DLD1 (cell line): ENCODE data around the gene MAGI1.

ENCODE experiments used
- in situ Hi-C: cut with HindIII; loops from 2 replicates; pipeline ENCODE4 v1.10.0; 2017; ENCODE audit warnings: low sequenced_read_pairs

MAGI1 gene

GRCh38 chr3:65354880-65355279 is 683.8 kb downstream of the MAGI1 start:
- in situ Hi-C loops, result no loop called here

- in situ Hi-C loops, result no loop called here
Measured at GRCh38 chr3:65352951-65353350, 685.8 kb downstream of the MAGI1 start.

GRCh38 chr3:65351753-65352152 is 687.0 kb downstream of the MAGI1 start:
- in situ Hi-C loops, result no loop called here

GRCh38 chr3:65350801-65351476 is 687.8 kb downstream of the MAGI1 start:
- in situ Hi-C loops, result no loop called here

DNA sequence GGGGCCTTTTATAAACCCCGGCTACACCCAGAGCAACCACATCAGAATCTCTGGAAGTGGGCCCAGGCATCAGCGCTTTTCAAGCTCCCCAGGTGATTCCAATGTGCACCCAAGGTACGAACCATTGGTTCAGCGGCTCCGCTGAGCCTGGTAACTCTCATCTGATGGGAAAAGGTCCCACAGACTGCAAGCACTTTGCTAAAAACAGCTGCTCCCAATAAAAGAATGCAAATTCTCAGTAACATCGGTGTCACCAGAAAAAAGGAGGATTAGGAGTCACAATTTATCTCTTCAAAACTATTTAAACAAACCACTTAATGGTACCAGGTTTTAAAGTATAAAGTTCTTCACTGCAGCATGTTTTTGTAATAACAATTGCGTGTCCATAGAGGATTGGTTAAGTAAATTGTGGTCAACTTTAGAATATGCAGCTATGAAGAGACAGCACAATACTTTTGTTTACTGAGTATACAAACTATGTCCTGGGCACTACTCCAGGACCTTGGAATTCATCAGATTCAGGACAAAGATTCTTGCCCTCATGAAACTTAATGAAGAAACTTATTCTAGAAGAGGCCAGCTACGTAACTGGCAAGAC is 690.2 kb downstream of the MAGI1 start:
- in situ Hi-C loops, result no loop called here

DNA sequence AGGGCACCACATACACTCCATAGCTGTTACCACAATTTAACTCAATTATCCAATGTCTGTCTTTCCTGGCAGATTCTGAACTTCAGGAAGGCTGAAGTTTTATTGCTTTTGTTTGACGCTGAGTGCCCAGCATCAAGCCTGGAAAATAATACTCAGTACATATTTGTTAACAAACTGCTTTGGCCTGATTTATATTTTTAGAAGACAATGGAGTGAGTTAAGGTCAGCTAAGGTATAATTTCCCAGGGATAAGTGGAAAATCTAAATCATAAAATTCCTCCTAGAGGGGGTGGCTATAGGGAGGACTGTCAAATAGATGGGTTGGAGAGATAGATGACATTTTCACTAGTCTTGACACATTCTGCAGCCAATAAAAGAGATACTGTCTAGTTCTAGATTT is 691.6 kb downstream of the MAGI1 start:
- in situ Hi-C loops, result no loop called here

DNA sequence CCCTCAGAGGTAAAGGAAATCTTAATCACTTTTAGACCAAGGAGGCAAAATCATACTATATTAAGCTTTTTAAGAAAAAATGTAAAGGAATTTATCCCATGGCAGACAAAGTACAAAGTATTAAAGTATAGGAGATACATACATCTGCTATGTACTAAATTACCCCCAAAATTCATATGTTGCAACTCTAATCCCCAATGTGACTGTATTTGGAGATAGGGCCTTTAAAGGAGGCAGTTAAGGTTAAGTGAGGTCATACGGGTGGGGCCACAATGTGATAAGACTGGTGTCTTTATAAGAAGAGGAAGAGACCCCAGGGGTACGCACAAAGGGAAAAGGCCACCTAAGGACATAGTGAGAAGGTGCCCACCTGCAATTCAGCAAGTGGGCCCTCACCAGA is 693.9 kb downstream of the MAGI1 start:
- in situ Hi-C loops, result no loop called here

DNA sequence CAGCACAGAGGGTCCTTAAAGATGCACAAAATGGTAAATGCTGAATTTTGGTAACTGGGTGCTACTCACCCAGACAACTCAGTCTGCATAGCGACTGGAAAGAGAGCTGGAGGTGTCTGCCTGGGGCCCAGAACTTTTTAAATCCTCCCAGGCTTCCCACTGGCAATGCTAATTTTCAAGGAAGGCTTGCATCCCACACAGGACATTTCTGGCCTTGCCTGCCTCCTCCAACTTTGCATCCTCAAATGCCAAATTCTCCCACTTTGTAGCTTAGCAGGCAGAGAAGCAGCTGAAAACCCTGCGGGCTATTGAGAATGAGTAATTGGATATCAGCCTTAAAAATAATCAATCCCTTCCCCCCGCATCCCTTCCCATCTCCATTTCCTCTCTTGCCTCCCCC is 694.3 kb downstream of the MAGI1 start:
- in situ Hi-C loops, result no loop called here

DNA sequence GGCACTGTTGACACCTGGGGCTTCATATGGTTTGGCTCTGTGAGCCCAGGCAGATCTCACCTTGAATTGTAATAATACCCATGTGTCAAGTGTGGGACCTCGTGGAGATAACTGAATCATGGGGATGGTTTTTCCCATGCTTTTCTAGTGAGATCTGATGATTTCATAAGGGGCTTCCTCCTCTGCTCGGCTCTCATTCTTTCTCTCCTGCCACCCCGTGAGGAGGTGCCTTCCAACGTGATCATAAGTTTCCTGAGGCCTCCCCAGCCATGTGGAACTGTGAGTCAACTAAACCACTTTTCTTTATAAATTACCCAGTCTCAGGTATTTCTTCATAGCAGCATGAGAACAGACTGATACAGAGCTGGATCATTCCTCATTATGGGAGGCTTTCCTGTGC is 695.0 kb downstream of the MAGI1 start:
- in situ Hi-C loops, result no loop called here

GRCh38 chr3:65343026-65343425 is 695.7 kb downstream of the MAGI1 start:
- in situ Hi-C loops, result no loop called here

DNA sequence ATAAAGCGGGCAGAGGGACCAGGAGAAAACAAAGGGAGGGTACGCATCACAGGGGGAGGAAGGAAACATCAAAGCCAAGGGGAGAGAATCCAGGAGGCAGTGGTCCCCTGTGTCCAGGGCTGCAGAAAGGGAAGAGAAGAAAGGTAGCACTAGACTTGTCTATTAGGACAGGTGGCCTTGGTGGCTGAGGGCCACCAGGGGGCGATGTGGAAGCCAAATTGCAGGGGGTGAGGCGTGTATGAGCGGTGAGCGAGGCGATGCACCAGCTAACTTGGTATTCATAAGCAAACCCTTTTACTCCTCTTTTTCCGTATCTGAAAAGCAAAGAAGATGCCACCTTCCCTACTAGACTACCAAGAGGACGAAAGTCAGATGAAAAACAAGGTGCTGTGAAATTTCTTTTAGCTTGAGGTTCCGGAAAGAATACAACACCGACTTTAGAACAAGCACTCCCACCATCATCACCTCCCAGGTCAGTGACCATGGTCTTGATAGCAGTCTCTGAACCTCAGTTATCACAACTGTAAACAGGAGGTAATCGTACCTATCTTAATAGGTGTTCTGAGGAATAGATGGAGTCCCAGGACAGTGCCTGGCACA is 696.5 kb downstream of the MAGI1 start:
- in situ Hi-C loops, result no loop called here

DNA sequence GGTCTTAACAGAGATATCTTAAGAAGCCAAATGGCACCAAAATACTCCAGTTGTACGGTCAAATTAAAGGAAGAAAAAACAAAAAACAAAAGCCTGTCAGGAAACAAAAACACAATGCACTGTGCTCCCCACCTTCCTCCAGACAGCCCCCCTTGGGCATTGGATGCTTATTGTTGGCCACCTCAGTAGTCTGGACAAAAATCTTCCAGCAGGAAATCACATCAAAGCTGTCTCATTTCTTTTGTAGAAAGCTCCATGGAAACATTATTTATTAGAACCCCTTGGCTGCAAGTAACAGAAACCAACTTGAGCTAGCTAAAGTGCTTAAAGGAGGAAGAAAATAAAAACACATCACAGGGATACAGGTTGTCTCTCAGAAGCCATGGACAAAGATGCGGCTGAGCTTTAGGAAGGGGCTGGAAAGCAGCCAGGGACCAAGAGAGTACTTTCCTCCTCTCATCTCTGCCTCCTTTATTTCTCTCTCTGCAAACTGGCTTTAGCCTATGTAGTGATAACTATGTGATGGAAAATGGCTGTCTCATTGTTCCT is 699.5 kb downstream of the MAGI1 start:
- in situ Hi-C loops, result no loop called here

GRCh38 chr3:65338571-65338970 is 700.1 kb downstream of the MAGI1 start:
- in situ Hi-C loops, result no loop called here

DNA sequence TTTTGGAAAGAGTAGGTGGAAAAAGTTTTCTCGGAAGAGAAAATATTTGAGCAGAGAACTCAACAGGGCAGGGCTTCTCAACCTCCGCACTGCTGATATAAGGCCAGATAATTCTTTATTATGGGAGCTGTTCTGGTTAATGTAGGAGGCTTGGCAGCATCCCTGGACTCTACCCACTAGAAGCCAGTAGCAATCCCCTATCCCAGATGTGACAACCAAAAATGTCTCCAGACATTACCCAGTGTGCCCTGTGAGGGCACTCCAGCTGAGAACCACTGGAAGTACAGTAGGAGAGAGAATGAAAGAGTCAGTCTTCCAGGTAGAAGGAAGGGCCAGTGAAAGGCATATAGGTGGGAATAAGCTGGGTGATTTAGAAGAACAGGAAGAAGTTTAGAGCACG is 703.1 kb downstream of the MAGI1 start:
- in situ Hi-C loops, result no loop called here

GRCh38 chr3:65334045-65334665 is 704.6 kb downstream of the MAGI1 start:
- in situ Hi-C loops, result no loop called here

GRCh38 chr3:65331730-65332129 is 707.0 kb downstream of the MAGI1 start:
- in situ Hi-C loops, result no loop called here

DNA sequence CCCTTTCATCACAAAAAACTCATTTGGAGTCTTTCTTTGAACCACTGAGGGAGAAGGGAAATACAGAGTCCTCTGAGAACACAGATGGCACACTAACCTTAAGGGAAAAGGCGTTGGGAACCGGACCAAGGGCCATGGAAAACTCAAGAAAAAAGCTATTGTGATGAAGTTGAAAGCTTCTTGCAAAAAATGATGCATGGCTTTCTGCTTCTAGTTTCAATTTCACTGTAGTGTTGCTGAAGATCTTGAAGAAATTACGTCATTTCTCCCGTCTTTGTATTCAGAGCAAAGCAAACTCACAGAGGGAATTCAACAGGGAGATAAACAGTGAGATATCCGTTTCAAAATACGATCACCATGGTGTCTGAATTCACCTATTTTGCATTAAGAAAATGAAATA is 708.6 kb downstream of the MAGI1 start:
- in situ Hi-C loops, result no loop called here

- in situ Hi-C loops, result no loop called here
Measured at GRCh38 chr3:65328148-65328547, 710.6 kb downstream of the MAGI1 start.

- in situ Hi-C loops, result no loop called here
Measured at GRCh38 chr3:65326574-65326973, 712.1 kb downstream of the MAGI1 start.

- in situ Hi-C loops, result no loop called here
Measured at GRCh38 chr3:65322910-65323309, 715.8 kb downstream of the MAGI1 start.

- in situ Hi-C loops, result no loop called here
Measured at GRCh38 chr3:65318231-65318630, 720.5 kb downstream of the MAGI1 start.

DNA sequence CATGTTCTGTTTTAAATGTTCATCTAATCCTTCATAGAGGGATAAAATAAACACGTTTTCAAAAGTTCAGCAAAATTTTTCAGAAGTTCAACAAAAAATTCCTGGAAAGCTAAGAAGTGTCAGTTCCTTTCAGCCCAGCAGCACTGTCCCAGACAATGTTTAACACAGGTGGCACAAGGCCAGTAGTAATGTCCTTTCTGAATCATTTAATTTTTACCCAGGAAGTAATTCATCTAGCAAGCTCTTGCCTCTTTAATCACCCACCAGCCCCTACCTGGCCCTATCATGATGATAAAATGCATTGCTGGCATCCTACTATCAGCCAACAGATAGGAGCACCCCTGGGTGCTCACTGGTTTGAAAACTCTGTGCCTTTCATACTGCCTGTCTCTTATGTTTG is 723.8 kb downstream of the MAGI1 start:
- in situ Hi-C loops, result no loop called here
